Stimulated activated CD8-positive, alpha-beta memory T cell treated with anti-CD3 and anti-CD28 coated beads, Interleukin-15, amount 100 ng/mL, for 1 hour (primary cell): ENCODE data around the gene CCL19.
A peak's percentile ranks its signal among the peaks of the same experiment; 100 is the strongest.

ENCODE experiments used
- DNase-seq: peaks from one replicate; pipeline ENCODE4 v3.0.0-alpha.2; 2020; ENCODE audit warnings: low read depth

CCL19 gene

DNA sequence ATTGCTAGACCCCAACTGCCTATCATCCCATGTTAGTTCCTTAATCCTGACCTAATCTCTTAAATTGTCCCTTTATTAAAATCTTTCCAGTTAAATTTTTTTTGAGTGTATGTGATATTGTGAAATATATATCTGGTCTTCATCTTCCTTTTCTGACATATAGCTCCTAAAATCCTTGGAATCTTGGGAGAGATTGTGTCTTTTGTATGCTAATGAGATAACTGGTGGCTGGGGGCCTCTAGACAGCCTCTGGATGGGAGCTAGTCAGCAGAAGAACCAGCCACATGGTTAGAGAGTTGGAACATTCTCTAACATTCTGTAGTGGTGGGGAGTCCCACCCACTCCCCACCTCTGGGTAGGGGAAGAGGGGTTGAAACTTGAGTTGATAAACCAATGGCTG, 3.7 kb upstream of the CCL19 start:
- no peak for DNase-seq

DNA sequence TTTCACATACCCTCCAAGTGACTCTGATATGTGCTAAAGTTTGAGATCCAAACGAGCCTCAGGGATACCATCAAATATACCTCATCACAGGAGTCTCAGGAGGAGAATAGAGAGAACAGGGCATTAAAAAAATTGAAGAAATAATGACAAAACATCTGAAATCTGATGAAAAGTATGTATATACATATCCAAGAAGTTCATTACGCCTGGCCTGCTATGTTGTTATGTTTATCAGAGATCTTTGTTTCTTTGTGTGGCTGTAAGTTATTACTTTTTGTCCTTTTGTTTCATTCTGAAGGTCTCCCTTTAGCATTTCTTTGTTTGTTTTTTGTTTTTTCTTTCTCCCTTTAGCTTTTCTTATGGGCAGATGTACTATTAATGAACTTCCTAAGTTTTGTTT, 2.5 kb upstream of the CCL19 start:
- DNase-seq, result no peak

DNA sequence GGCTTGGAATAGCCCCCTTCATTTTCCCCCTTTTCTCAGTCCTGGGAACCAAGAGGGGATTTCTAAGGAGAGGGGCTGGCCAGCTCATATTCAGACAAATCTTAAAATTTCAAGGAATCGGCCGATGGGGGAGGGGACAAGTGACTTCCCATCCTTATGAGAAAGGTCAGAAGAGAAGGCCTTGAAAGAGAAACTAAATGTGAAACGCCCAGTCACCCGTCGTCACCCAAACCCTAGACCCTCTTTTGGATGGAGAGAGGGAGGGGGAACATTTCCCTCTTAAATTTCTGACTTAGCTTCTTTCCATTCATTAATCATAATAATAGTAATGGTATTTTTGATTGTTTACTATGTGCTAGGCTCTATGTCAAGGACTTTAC, 850 bp upstream of the CCL19 start:
- DNase-seq, result no peak

DNA sequence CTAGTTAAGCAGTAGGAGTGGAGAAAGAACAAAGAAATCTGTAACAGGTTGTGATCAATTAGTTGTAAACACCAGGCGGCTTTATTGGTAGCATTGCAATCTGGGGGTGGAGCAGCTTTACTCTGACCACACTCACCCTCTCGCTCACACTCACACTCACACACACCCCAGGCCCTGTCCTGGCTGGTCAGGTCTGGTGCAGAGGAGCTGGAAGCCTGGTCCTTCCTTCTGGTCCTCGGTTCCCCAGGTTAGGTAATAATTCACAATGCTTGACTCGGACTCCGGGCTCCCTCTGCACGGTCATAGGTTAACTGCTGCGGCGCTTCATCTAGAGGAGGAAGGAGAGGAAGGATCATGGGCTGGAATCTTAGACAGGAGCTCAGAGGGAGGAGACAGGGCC, 1.6 kb downstream of the CCL19 start:
- DNase-seq, result no peak

DNA sequence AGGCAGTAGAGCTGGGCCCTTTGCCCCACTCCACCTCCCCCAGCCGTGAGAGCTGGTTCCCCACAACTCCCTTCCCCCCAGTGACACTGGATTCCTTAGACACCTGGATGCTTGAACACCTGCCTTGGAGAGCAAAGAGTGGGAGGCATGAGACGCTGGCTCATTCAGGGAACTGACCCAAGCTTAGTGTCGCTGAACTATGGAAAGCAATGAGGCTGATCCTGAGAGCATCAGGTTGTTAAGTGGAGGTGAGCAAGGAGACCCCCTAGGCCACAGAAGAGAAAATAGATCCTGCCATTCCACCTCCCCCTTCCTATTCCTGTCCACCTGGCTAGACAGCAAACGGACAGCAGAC, 2.0 kb downstream of the CCL19 start:
- no peak for DNase-seq

DNA sequence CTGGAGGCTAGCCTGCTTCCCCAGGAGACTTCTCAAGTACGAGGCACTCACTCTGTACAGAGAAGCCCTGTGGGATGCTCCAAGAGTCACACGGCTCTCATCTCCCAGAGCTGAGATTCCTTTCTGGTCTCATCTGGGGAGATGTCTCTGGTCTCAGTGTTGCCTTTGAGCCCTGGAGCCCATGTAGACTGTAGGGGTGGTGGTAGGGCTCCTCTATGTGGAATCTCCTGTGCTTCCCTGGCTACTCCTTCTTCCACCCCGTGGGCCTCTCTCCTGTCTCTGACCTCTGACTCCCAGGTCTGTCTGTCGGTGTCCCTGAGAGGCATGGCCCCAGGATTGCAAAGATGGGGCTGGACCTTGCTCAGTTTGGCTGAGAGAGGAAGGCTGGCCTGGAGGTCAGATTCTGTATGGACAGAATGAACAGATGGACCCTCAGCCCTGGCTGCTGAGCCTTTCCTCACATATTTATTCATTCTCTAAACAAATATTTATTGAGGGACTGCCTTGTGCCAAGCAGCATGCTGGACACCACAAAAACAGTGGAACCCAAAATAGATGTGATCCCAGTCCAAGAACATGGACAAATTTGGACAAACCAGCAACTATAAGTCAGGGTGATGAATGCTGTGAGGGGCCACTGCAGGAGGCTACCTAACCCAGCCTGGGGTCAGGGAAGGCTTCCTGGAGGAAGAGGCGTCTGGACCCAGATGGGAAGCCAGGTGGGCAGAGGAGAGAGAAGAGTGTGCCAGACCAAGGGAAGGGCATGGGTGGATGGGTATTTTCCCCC, 2.6 kb downstream of the CCL19 start:
- no peak for DNase-seq

DNA sequence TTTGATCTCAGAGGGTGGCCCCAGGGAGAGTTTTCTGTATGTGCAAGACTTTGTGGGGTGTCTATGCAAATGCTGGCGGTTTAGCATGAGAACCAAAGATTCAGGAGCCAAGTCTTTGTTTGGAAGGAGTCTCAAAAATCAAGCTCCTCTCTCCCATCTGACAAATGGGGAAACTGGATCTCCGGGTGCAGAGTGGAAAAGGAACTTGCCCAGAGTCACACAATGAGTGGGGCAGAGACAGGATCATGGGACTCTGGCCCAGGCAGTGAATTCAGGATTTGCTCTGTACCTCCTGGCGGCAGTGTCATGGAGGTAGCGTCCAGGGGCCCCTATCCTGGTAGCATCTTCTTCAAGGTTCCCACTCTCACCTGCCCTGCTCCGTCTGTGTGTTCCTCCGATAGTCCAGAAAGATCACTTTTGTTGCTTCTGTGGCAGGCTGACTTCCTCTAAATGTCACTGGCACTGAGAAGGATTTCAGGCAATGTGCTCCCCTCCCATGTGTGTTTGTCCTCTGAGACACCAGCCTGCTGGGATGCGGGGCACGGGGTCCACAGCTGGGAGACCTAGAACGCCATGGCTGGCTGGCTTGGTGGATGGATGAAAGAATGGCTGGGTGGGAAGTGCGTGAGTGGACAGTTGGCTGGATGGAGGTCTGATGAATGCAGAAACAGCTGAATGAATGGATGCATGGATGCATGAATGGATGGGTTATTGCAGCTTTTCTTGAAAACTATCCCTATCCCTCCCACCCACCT, 3.6 kb downstream of the CCL19 start:
- DNase-seq, result no peak

DNA sequence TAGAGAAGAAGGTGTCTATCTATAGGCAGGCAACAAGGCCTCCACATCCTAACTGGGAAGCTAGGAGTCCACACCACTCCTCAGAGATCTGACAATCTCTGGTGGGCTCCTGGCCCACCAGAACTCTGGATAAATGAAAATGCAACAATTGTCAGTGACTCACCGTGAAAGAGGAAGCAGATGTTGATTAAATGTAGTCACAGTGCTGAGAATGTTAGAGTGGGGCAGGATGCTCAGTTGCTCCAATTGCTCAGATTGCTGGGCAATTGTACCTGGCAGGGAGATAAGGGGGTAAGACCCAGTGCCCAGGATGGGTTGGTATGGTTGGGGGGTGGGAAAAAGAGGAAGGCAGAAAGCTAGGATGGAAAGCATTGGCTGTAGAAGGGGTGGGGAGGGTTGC, 4.3 kb downstream of the CCL19 start:
- no peak for DNase-seq

DNA sequence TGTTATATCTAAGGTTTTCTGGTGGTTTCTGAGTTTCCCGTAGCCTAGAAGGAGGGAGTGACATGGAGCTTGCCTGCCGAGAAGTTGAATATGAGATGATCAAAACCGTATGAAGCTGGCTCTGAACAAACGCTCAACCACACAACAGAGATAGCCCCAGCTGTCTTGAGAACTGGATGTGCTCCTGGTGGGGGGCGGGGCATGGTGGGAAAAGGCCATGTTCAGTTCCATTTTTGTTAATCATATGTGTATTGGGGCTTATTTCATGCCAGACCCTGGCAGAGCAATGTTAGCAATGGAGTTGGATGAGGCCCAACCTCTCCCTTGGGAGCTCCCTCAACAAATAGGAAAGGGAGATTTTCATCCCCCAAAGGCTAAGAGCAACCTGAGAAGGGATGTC, 4.8 kb downstream of the CCL19 start:
- DNase-seq, result no peak

DNA sequence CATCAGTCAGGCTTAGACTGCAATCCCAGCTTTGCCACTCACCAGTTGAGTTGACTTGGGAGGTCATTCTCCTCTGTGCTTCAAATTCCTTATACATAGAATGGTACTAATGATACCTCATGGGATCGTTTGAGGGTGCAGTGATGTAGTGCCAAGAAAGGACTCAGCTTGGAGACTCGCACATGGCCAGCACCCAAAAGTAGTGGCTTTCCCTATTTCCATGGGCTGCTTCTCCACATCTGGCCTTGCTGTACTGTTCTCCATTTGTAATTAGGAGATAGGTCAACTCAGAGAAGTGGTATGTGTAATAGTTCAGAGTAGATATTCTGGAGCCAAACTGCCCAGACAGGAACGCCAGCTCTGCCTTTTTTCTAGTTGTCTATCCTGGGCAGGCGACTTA, 5.5 kb downstream of the CCL19 start:
- no peak for DNase-seq

DNA sequence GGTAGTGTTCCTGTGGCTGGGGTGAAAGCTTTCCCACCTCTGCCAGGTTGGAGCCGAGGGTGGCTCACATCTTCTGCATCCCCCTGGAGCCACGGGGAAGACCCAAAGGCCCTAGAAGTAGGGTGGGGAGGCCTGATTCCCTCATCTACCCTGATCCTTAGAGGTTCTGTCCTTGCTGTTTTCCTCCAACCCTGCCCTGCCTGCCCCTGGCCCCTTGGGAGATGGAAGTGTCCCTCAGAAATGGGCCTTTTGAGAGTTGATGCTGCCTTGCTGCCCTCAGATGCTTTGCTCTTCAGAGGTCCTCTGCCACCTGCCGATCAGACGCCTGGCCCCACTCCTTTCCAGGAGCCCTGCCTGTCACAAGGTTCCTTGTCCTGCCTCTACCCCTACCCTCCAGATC, 6.3 kb downstream of the CCL19 start:
- no peak for DNase-seq

DNA sequence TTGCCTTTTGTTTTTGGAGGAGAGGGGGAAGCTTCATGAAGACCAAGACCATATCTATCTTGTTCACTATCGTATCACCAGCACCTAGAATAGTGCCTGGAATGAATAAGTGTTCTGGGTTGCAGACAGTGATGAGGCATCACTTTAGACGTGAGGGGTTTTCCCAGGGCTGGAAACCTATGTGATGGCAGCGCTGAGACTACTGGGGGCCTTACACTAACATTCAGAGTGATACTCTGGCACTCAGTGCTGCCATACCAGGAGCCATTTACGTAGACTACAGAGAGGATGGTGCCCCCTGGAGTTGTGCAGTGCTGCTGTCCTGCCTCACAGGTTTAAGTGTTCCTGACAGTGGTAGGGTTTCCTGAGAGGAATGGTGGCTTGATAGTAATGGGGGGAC, 6.9 kb downstream of the CCL19 start:
- no peak for DNase-seq

DNA sequence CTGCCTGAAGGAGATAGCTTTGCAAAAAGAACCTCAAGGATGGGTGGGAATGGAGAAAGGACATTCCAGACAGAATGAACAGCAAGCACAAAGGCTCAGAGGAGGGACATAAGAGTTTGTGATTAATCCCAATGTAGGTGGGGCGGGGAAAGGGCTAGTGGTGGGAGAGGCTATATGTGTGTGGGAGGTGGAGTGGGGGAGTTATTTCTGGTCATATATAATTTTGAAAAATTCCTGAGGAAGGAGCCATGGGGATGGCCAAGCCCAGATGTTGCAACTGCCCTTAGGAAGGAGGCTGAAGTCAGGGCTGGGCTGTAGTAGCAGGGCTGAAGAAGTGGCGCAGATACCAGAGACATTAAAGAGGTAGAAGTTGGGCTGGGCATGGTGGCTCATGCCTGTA, 15.2 kb downstream of the CCL19 start:
- DNase-seq, result no peak

DNA sequence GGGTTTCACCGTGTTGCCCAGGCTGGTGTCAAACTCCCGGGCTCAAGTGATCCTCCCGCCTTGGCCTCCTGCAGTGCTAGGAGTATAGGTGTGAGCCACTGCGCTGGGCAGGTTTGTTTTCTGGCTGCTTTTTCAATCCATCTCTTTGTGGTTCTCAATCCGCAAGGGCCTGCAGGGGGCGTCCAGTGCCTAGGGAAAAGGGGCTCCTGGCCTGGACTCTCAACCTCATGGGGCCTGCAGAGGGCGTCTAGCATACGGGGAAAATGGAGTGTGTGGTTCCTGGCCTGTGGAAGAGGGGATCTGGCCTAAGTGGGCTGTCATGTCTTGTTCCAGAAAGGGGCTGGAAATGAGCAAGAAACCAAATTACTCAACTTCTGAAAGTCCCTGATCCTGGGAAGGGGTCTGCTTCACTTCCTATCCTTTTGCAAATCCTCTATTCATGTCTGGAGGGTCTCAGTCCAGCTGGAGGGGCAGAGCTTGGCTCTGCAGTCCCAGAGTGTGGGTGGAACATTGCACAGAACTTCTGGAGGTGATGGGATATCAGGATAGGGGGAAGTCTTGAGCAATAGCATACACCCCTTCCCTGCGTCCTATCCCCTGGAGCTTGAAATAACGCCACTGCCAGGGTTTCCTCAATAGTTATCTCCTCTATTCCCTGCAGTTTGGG, 15.9 kb downstream of the CCL19 start:
- peak; percentile 23 for DNase-seq

DNA sequence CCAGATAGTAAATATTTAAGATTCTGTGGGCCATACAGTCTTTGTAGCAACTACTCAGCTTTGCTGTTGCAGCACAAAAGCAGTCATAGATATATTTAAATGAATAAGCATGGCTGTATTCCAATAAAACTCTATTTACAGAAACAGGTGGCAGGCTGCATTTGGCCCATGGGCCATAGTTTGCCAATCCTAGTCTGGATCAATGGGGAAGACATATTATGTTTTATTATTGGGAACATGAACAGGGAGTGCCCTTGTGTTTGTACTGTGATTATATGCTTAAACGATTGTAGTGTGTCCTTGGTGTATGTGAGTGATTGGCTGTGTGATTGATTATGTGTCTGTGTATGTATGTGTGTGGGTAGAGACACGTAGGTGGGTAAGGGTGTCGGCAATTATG, 16.6 kb downstream of the CCL19 start:
- DNase-seq, result no peak

DNA sequence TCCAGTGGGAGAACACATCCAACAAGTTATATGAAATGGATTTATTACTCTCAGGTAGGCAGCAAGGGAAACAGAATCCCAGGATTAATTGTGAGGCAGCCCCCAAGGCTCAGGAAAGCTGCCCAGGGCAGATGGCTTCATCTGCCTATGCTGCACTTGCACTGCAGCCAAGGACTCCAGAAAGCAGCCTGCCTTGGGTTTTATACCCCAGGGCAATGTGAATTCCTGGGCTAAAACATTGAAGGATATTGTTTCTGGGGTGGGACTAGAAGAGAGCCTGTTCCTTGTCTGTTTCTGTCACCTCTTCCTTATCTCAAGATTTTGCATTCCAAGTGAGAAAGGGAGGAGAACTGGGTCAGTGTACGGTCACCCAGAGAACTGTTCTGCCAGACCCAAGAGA, 19.8 kb downstream of the CCL19 start:
- no peak for DNase-seq

DNA sequence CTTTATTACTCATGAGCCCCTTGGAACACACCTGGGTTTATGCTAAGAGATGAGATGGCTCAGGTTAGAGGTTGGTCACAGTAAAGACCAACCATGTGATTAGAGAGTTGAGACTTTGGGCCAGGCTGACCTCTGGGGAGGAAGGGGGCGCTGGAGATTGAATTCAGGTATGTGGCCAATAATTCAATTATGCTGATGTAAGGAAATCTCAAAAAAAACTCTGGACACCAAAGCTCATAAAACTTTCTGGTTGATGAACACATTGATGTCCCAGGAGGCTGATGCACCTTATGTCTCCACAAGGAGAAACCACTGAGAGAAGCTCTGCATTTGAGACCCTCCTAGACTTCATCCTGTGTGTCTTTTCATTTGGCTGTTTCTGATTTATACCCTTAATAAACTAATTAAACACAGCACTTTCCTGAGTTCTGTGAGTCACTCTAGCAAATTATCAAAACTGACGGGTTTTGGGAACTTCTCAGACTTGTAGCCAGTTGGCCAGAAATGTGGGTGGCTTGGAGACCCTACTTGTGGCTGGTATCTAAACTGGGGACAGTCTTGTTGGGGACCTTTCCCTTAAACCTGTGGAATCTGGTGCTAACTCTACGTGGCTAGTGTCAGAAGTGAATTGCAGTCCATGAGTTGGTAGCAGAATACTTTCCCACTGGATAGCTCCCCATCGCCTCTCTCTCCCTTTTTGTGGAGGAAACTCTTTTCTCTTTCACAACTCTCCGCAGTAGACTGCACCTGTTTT, 21.1 kb downstream of the CCL19 start:
- no peak for DNase-seq

DNA sequence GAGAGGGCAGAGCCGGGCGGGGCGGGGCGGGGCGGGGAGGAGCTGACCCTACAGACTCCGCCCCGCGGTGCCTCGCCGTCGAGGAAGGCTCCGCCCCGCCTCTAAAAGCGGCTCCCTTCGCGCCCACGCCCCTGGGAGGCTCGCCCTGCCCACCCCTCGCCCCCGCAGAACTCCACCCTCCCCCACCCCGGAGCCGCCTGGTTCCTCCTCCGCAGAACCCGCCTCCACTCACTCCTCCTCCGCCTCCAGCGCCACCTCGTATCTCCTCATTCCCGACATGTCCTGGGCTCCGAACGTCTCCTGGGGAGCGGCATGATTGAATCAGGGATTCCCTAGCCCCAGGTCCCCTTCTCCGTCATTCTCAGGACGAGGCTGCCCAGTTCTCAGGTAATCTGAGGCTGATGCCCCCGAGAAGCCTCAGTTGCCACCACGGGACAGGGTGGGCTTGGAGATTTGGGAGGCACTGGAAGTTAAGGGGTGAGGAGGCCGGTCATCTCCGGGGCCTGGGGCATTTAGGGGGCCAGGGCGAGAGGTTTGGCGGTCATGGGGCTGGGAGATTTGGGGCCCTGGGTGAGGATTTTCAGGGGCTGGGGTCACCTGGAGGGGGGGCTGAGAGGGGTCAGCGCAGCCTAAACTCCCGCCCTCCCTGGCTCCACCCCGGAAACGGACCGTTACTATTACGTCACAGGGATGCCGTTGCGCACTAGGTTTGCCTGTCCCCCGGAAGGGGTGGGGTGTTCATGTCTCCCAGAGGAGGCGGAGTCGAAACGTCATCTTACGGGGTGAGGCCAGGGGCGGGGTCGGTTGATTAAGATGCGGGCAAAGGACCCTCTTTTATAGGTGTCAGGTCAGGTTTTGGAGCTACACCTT, 25.5 kb downstream of the CCL19 start:
- peak; percentile 79 for DNase-seq

DNA sequence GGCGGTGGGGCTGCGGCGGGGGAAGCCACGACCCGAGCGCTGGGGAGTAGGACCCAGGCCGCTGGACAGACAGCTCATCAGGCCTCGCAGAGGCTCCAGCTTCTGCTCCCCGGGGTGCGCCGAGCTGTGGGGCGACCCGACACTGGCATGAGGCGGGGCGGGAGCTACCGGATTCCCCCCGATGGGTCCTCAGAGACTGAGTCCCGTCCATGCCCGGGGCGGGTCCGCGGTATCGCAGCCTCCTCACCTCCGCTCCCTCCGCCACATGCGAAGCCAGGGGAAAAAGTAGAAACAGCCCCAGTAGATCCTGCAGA, 26.1 kb downstream of the CCL19 start:
- DNase-seq, result no peak

DNA sequence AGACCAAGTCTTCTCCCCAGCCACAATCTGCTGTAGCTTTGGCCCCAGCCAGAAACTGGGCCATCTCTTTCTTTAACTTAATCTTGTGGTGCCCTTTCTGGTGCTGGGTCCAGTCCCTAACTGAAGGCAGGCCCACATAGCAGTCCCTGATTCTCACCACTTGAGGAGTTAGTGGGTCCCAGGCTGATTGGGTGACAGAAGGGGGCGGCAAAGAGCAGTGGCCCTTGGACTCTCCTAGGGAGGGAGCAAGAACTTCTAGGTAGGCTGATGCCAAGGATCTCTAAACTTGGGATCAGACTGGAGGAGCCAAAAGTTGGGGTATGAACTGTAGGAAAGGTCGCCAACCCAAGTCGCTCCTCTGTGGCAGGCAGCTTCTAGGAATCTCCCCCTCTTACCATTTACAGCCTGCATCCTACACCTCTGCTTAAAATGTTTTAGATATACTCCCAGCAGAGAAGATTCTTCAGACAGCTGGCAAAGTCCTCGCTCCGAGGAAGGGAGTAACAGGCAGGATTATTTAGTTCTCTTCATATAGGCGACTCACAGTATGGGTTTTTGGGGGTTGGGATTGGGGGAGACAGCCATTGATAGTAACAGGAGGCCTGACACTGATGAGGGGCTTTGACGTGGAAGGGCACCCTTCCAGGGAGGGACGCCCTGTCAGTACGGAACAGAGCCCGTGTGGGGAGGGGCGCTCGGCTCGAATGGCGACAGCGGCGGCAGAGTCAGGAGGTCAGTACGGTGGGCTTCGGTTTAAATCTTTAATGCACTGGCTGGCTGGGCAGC, 26.6 kb downstream of the CCL19 start:
- DNase-seq, result peak; percentile 56

DNA sequence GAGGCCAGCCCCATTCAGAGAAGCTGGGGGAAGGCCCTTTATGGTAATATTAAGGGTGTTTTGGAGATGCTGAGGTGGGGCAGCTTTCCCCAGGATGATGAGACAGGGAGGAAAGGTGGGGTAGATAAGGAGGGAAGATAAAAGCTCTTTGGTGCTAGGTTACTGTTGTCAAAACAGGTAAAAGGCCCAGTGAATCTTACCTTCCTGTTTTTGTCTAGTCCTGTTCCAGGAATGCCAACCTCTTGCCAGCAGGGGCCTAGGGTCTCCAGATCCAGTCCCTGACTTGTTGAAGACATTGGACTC, 27.8 kb downstream of the CCL19 start:
- DNase-seq, result no peak
